AG09309 (cell line): Measurements from ENCODE around the gene MYH7.
"Not testable (repeated sequence)": the region's sequence is repeated elsewhere in the genome, so short reads cannot be mapped to it uniquely, and the experiment has no call there.

Experiments used
- DNase-seq: peaks from one replicate; pipeline ENCODE4 v3.0.0-alpha.2; 2010; ENCODE audit warnings: low read depth
- H3K4me3 ChIP-seq: 2 replicates; pipeline ENCODE4 v1.5.1; 2011; ENCODE audit warnings: mild to moderate bottlenecking, low read depth, low read length, moderate library complexity; ENCODE audit not compliant: control insufficient read depth
- CTCF ChIP-seq: IDR thresholded peaks from 2 replicates; pipeline ENCODE4 v1.5.1; 2011; ENCODE audit warnings: mild to moderate bottlenecking, low read depth, low read length, inconsistent platforms; ENCODE audit not compliant: insufficient read depth, control insufficient read depth; ENCODE audit errors: missing control alignments

Gene MYH7

DNA sequence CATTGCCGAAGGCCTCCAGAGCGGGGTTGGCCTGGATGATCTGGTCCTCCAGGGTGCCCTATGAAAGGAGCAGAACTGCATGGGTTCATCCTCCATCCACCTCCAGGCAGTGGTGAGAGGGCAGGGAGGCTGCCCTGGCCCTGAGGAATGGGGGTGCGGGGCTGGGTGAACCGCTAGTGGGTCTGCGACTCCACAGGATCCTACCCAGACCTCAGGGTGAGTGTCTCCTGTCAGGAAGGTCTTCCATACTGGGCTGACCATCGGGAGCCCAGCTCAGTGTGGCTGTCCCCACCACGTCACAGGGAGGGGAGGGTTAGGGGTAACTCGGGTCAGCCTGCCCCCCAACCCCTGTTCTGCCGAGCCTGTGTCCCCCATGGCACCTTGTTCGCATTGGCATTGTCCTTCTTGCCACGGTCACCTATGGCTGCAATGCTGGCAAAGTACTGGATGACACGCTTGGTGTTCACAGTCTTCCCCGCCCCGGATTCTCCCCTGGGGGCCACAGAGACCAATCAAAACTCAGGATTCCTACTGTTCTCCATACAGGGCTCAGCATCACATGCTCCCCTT is 31.0 kb downstream of the MYH7 start:
- no peak for TF ChIP-seq CTCF
- no peak for DNase-seq
- H3K4me3 ChIP-seq: no peak overlapping the region

DNA sequence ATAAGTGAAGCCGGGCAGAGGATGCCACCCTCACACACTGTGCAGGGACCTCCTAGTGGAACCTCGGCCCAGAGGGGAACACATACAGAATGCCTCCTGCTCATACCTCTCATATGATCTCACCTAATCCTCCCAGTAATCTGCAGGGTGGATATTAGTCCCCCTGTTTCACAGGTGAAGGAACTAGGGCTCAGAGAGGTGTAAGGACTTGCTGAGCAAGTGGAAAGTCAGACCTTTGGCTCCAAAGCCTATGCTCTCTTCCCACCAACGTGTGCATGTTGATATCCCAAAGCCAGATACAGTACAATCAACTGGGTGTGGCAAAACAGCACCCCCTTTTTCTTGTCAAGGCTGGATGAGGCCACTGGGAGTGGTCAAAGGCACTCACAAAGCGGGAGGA is 31.6 kb downstream of the MYH7 start:
- TF ChIP-seq CTCF: no peak
- DNase-seq: no peak
- H3K4me3 ChIP-seq: no peak overlapping the region

- TF ChIP-seq CTCF: no peak
- DNase-seq: no peak
Observed at GRCh38 chr14:23403139-23403438, 32.4 kb downstream of the MYH7 start.

GRCh38 chr14:23402296-23403138 is 32.9 kb downstream of the MYH7 start:
- no peak for TF ChIP-seq CTCF
- DNase-seq: no peak
- no peak overlapping the region for H3K4me3 ChIP-seq

More at GRCh38 chr14:23403139-23403438, 32.4 kb downstream of the MYH7 start:
- H3K4me3 ChIP-seq: no peak overlapping the region

DNA sequence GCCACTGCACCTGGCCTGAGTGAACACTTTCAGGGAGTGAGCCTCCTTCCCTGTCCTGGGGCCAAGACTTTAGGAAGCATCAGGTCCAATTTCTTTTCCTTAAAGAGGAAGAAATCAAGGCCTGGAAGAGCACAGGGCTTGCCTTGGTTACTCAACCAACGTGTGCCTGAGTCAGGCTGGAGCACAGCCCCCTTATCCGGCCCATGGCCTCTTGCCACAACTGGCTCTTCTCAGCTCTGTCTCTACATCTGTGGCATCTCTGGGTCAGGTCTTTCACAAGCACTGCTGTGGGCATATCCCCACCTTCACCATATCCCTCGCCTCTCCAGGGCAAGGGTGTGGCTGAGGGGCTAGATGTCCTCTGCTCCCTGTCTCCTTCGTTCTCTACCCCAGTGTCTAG is 34.2 kb downstream of the MYH7 start:
- DNase-seq: no peak
- no peak for TF ChIP-seq CTCF

DNA sequence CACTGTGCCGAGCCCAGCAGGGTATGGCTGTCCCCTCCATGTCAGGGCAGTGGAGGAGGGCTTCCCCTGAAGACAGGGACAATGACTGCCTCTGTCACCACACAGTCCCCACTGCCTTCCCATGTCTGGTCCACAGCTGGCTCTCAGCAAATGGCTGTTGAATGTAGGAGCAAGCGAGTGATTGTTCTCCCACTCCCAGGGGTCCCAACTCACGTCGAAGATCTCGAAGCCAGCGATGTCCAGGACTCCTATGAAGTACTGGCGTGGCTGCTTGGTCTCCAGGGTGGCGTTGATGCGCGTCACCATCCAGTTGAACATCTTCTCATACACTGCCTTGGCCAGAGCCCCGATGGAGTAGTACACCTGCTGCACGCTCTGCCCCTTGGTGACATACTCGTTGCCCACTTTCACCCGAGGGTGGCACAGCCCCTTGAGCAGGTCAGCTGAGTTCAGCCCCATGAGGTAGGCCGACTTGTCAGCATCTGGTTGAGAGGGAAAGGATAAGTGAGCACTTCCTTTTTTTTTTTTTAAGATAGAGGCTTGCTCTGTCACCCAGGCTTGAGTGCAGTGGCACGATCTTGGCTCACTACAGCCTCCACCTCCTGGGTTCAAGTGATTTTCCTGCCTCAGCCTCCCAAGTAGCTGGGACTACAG is 34.8 kb downstream of the MYH7 start:
- H3K4me3 ChIP-seq, DNase-seq: not testable (repeated sequence)

More for the DNA sequence above, 34.2 kb downstream of the MYH7 start:
- no peak overlapping the region for H3K4me3 ChIP-seq

GRCh38 chr14:23399591-23399990 is 35.9 kb downstream of the MYH7 start:
- no peak for DNase-seq
- H3K4me3 ChIP-seq: no peak overlapping the region
- no peak for TF ChIP-seq CTCF
